HUDEP-2 (cell line): Measurements from ENCODE around the gene NCOA5.

Source experiments
- DNase-seq, 76 experiments: peaks; one replicate each; lab custom pipeline; 2025; ENCODE audit not compliant: unreplicated experiment in 76 of 76; lab: John Stamatoyannopoulos, UW

NCOA5 gene

GRCh38 chr20:46089417-46090388 lies at the start of gene NCOA5:
TSS of gene NCOA5 (minus strand) at chr20:46089962. CDS start at chr20:46079424, 10,538 bp downstream.
- peak in 75 of 76 experiments; percentile 31 to 96 (median 89) for DNase-seq

- no peak for DNase-seq
Measured at GRCh38 chr20:46139266-46139889, 49.6 kb upstream of the NCOA5 start.

- no peak for DNase-seq
Measured at GRCh38 chr20:46137816-46138215, 48.1 kb upstream of the NCOA5 start.

- no peak for DNase-seq
Measured at GRCh38 chr20:46135856-46136633, 46.3 kb upstream of the NCOA5 start.

- DNase-seq: no peak
Measured at GRCh38 chr20:46134716-46135115, 45.0 kb upstream of the NCOA5 start.

- no peak for DNase-seq
Measured at GRCh38 chr20:46133886-46134654, 44.3 kb upstream of the NCOA5 start.

- peak in 39 of 76 experiments; percentile 1 to 65 (median 31) for DNase-seq
Measured at GRCh38 chr20:46132705-46133120, 43.0 kb upstream of the NCOA5 start.

GRCh38 chr20:46131396-46131795 lies 41.6 kb upstream of the NCOA5 start:
- no peak for DNase-seq

- DNase-seq: no peak
Measured at GRCh38 chr20:46130534-46130933, 40.8 kb upstream of the NCOA5 start.

- DNase-seq: no peak
Measured at GRCh38 chr20:46129955-46130481, 40.3 kb upstream of the NCOA5 start.

- DNase-seq: peak in 4 of 76 experiments; percentile 2 to 18 (median 11)
Measured at GRCh38 chr20:46128310-46129151, 38.8 kb upstream of the NCOA5 start.

GRCh38 chr20:46127396-46128010 lies 37.7 kb upstream of the NCOA5 start:
- DNase-seq: no peak

- no peak for DNase-seq
Measured at GRCh38 chr20:46126440-46127056, 36.8 kb upstream of the NCOA5 start.

- no peak for DNase-seq
Measured at GRCh38 chr20:46123482-46124245, 33.9 kb upstream of the NCOA5 start.

- no peak for DNase-seq
Measured at GRCh38 chr20:46122516-46123481, 33.0 kb upstream of the NCOA5 start.

GRCh38 chr20:46122071-46122470 lies 32.3 kb upstream of the NCOA5 start:
- DNase-seq: no peak
